ENCODE data around the gene USP12. TPM values are rescaled to one million over a fixed set of nuclear protein-coding genes. Genes with fewer than 3 reads are reported as not detected.
"Not testable (repeated sequence)": the region's sequence is repeated elsewhere in the genome, so short reads cannot be mapped to it uniquely, and the experiment has no call there.

The USP12 gene
- total RNA-seq, 3 donors from 2014 or later (not counting 1 experiment from before 2014, with no cell fraction given), result 44.3 to 55.3 (median 50.9) TPM

DNA sequence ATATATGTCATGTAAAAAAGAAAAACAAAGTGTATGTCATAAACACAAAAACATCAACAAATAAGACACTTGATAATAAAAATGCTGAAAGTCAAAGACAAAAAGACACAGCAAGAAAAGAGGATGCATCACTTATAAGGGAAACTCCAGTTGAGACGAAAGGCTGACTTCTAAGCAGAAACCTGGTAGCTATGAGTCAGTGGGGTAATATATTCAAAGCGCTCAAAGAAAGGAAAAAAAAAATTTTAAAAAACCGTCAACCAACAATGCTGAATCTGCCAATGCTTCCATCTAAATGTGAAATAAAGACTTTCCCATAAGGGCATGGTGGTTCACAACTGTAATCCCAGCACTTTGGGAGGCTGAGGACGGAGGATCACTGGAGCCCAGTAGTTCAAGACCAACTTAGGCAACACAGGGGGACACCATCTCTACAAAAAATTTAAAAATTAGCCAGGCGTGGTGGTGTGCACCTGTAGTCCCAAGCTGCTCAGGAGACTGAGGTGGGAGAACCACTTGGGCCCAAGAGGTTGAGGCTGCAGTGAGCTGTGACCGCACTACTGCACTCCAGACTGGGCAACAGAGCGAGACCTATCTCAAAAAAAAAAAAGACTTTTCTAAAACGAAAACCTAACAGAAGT, 24.0 kb downstream of the USP12 start:
- TF ChIP-seq CTCF (IDR thresholded peaks at IDR 0.05), result no peak
- Mint-ChIP-seq H3K36me3 (no peaks in the 10 kb centered on the region), H3K4me3 (no peak overlapping the region), H3K4me1 (peaks cover 41 to 53% of the 10 kb centered on the region in 2 donors), H3K9me3 (no peaks in the 10 kb centered on the region), H3K27me3 (ENCODE audit: low read depth in 2 of 2) (no peaks in the 10 kb centered on the region), H3K27ac (no peak overlapping the region)
- peak in 1 of 2 donors; percentile 56 for DNase-seq
- Histone ChIP-seq H3K36me3 (ENCODE audit: control insufficient read depth, insufficient read depth, low read length) (no peaks in the 10 kb centered on the region), H3K9me3 (ENCODE audit: control insufficient read depth, insufficient read depth, low read length) (no peaks in the 10 kb centered on the region), H3K4me3 (ENCODE audit: low read length) (no peak overlapping the region), H3K4me1 (ENCODE audit: control insufficient read depth, insufficient read depth, low read length) (peaks cover 6% of the 10 kb centered on the region), H3K27me3 (ENCODE audit: control insufficient read depth, insufficient read depth, low read length) (no peaks in the 10 kb centered on the region), H3K27ac (ENCODE audit: low read length) (peak overlapping the region; percentile 31)
- 74% methylated on average over 7 of the region's 8 CpGs for WGBS (ENCODE audit: insufficient coverage)
- intact Hi-C loops (cut with micrococcal nuclease), result no loop called here
- ATAC-seq, result peak in 1 of 3 donors; percentile 64

DNA sequence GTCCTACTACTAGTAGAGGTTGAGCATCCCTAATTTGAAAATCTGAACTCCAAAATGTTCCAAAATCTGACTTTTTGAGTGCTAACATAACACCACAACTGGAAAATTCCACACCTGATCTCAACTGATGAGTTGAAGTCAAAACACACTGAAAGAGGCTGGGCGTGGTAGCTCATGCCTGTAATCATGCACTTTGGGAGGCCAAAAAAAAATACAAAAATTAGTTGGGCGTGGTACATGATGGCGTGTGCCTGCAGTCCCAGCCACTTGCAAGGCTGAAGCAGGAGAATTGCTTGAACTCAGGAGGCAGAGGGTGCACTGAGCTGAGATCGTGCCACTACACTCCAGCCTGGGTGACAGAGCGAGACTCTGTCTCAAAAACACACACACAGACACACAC, 29.9 kb downstream of the USP12 start:
- intact Hi-C loops (cut with micrococcal nuclease), result no loop called here
- Mint-ChIP-seq H3K4me1 (peaks cover 20 to 38% of the 10 kb centered on the region in 2 donors), H3K4me3 (no peak overlapping the region), H3K36me3 (no peaks in the 10 kb centered on the region), H3K27me3 (ENCODE audit: low read depth in 2 of 2) (no peaks in the 10 kb centered on the region), H3K9me3 (no peaks in the 10 kb centered on the region), H3K27ac (no peak overlapping the region)
- no peaks in the 10 kb centered on the region for H3K27me3 ChIP-seq (ENCODE audit: control insufficient read depth, insufficient read depth, low read length)
- DNase-seq (no peak), ATAC-seq (no peak)
- WGBS (ENCODE audit: insufficient coverage), result 93% methylated on average over 5 of the region's 5 CpGs
- H3K4me3 ChIP-seq (ENCODE audit: low read length), result no peak overlapping the region
- H3K36me3 ChIP-seq (ENCODE audit: control insufficient read depth, insufficient read depth, low read length), result no peaks in the 10 kb centered on the region
- H3K27ac ChIP-seq (ENCODE audit: low read length), result no peak overlapping the region
- H3K9me3 ChIP-seq (ENCODE audit: control insufficient read depth, insufficient read depth, low read length), result no peaks in the 10 kb centered on the region
- no peaks in the 10 kb centered on the region for H3K4me1 ChIP-seq (ENCODE audit: control insufficient read depth, insufficient read depth, low read length)
- TF ChIP-seq CTCF (IDR thresholded peaks at IDR 0.05), result no peak

GRCh38 chr13:27141159-27141558, 30.5 kb downstream of the USP12 start:
- intact Hi-C loops (cut with micrococcal nuclease); H3K27me3 ChIP-seq (ENCODE audit: control insufficient read depth, insufficient read depth, low read length); H3K9me3 ChIP-seq (ENCODE audit: control insufficient read depth, insufficient read depth, low read length); DNase-seq; H3K9me3 Mint-ChIP-seq; H3K27ac ChIP-seq (ENCODE audit: low read length); H3K4me1 ChIP-seq (ENCODE audit: control insufficient read depth, insufficient read depth, low read length); H3K27ac Mint-ChIP-seq; H3K27me3 Mint-ChIP-seq (ENCODE audit: low read depth in 2 of 2); H3K4me3 Mint-ChIP-seq; H3K4me3 ChIP-seq (ENCODE audit: low read length); H3K36me3 ChIP-seq (ENCODE audit: control insufficient read depth, insufficient read depth, low read length); H3K36me3 Mint-ChIP-seq; ATAC-seq: not testable (repeated sequence)
- WGBS (ENCODE audit: insufficient coverage), result 100% methylated on average over 3 of the region's 5 CpGs
- peaks cover 15 to 32% of the 10 kb centered on the region in 2 donors for H3K4me1 Mint-ChIP-seq

DNA sequence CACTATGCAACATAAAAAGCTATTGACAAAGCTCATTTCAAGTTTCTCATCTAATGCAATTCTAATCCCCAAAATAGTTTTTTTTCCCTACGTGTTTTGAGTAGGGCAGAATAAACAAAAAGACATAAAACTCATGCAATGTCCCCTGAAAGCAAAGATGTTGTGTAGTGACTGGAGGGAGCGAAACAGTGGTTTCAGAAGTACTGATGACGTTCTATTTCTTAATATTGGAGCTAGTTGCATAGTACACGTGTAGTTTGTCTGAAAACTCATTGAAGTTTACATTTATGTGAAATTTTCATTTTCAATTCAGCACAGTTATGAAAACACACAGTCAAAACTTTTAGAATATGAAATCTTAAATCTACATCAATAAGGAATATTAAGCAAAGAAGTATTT, 31.6 kb downstream of the USP12 start:
- H3K27ac Mint-ChIP-seq, result no peak overlapping the region
- H3K4me3 ChIP-seq (ENCODE audit: low read length), result no peak overlapping the region
- peaks cover 13 to 21% of the 10 kb centered on the region in 2 donors for H3K4me1 Mint-ChIP-seq
- intact Hi-C loops (cut with micrococcal nuclease), result no loop called here
- no peaks in the 10 kb centered on the region for H3K9me3 Mint-ChIP-seq
- no peaks in the 10 kb centered on the region for H3K36me3 Mint-ChIP-seq
- no peaks in the 10 kb centered on the region for H3K9me3 ChIP-seq (ENCODE audit: control insufficient read depth, insufficient read depth, low read length)
- no peak overlapping the region for H3K27ac ChIP-seq (ENCODE audit: low read length)
- no peak for TF ChIP-seq CTCF (IDR thresholded peaks at IDR 0.05)
- WGBS (ENCODE audit: insufficient coverage), result 90% methylated on average over 3 of the region's 4 CpGs
- DNase-seq (no peak), ATAC-seq (no peak)
- H3K27me3 ChIP-seq (ENCODE audit: control insufficient read depth, insufficient read depth, low read length), result no peaks in the 10 kb centered on the region
- no peak overlapping the region for H3K4me3 Mint-ChIP-seq
- no peaks in the 10 kb centered on the region for H3K36me3 ChIP-seq (ENCODE audit: control insufficient read depth, insufficient read depth, low read length)
- no peaks in the 10 kb centered on the region for H3K4me1 ChIP-seq (ENCODE audit: control insufficient read depth, insufficient read depth, low read length)
- H3K27me3 Mint-ChIP-seq (ENCODE audit: low read depth in 2 of 2), result no peaks in the 10 kb centered on the region

Data from natural killer cell (primary cell).